Natural killer cell (primary cell): ENCODE results near the gene PLAAT3. TPM values are rescaled to one million over a fixed set of nuclear protein-coding genes. Genes with fewer than 3 reads are reported as not detected.
"Not testable (repeated sequence)": the region's sequence is repeated elsewhere in the genome, so short reads cannot be mapped to it uniquely, and the experiment has no call there.

Experiments
- ATAC-seq, 3 donors: fragments of 150-1000 bp in 2 of 3; fragments of 200-7000 bp in 1 of 3; cut with Tn5 transposase; 1 replicate in 1 of 3; 2 replicates in 2 of 3; pipeline ENCODE4 v1.10.0; 2021; ENCODE audit warnings: mild to moderate bottlenecking in 2 of 3, moderate library complexity in 2 of 3
- DNase-seq, 2 donors: peaks; one replicate each; pipeline versions ENCODE4 v3.0.0 to v3.0.0-alpha.2; 2013 to 2021; ENCODE audit warnings: mixed read lengths in 1 of 2
- H3K27ac ChIP-seq: one replicate; pipeline ENCODE4 v1.5.1; 2013; ENCODE audit warnings: mild to moderate bottlenecking, low read length
- H3K27me3 ChIP-seq: one replicate; pipeline ENCODE4 v1.6.1; 2013; ENCODE audit warnings: low read length; ENCODE audit not compliant: control insufficient read depth, insufficient read depth
- H3K36me3 ChIP-seq: one replicate; pipeline ENCODE4 v1.6.1; 2013; ENCODE audit warnings: low read length; ENCODE audit not compliant: control insufficient read depth, insufficient read depth
- H3K4me1 ChIP-seq: one replicate; pipeline ENCODE4 v1.6.1; 2013; ENCODE audit warnings: low read length; ENCODE audit not compliant: control insufficient read depth, insufficient read depth
- H3K4me3 ChIP-seq: one replicate; pipeline ENCODE4 v1.5.1; 2013; ENCODE audit warnings: low read length
- H3K9me3 ChIP-seq: one replicate; pipeline ENCODE4 v1.6.1; 2013; ENCODE audit warnings: low read length; ENCODE audit not compliant: control insufficient read depth, insufficient read depth
- H3K27ac Mint-ChIP-seq, 2 donors: one replicate each; pipeline ENCODE4 v1.8.0; 2022; ENCODE audit warnings: mild to moderate bottlenecking in 2 of 2, mixed read lengths in 2 of 2, moderate library complexity in 1 of 2
- H3K27me3 Mint-ChIP-seq, 2 donors: one replicate each; pipeline ENCODE4 v1.8.0; 2022; ENCODE audit warnings: low read depth in 2 of 2, mixed read lengths in 2 of 2
- H3K36me3 Mint-ChIP-seq: one replicate; pipeline ENCODE4 v1.8.0; 2022; ENCODE audit warnings: mixed read lengths
- H3K4me1 Mint-ChIP-seq, 2 donors: one replicate each; pipeline ENCODE4 v1.8.0; 2022; ENCODE audit warnings: mixed read lengths in 2 of 2
- H3K4me3 Mint-ChIP-seq: one replicate; pipeline ENCODE4 v1.8.0; 2022; ENCODE audit warnings: mild to moderate bottlenecking, moderate library complexity, mixed read lengths
- H3K9me3 Mint-ChIP-seq, 2 donors: one replicate each; pipeline ENCODE4 v1.8.0; 2022; ENCODE audit warnings: mixed read lengths in 2 of 2
- CTCF ChIP-seq: fragments of 200-600 bp; IDR thresholded peaks from one replicate; pipeline ENCODE4 v1.8.0; 2022; ENCODE audit warnings: antibody characterized with exemption
- WGBS: methylation state at CpG from one replicate; pipeline ENCODE4 v1.1.7; 2013; ENCODE audit warnings: missing lambda C conversion rate; ENCODE audit not compliant: insufficient coverage; 5-methylcytosine and 5-hydroxymethylcytosine counted together
- intact Hi-C: fragments of 100-400 bp; cut with micrococcal nuclease; formaldehyde crosslinking; loops from one replicate; pipeline ENCODE4 v1.14.2; 2022
- total RNA-seq, 4 donors: library from RNA; stranded (reverse); fragments of 120-200 nt in 1 of 4; gene quantifications; one replicate each; pipeline versions ENCODE4 v1.2.3 to v1.2.4, GENCODE V29; 2013 to 2022

PLAAT3 gene
- total RNA-seq, 3 donors from 2014 or later (not counting 1 experiment from before 2014, with no cell fraction given), result 32.5 to 34.1 (median 34.1) TPM

DNA sequence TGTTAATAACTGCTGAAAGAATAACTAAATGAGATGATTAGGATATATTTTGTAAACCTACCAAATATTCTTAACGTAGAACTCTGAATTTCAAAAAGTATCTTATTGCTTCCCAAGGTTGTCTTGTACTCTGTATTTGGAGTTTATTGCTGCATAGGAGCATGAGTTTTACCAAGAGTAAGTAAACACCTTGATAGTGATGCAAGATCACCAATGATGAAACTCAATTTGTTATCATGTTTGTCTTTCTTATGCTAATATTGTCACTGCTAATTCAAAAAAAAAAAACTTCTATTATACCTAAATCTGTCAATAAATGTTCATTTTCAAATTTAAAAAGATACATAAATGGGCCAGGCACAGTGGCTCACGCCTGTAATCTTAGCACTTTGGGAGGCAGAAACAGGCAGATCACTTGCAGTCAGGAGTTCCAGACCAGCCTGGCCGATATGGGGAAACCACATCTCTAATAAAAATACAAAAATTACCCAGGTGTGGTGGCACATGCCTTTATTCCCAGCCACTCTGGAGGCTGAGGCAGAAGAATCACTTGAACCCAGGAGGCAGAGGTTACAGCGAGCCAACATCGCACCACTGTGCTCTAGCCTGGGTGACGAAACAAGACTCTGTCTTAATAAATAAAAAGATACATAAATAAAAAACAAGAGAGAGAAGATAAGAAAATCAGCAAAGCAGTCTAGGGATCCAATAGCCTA is 27.6 kb downstream of the PLAAT3 start:
- Mint-ChIP-seq H3K4me3 (no peak overlapping the region), H3K9me3 (peaks cover 0 to 6% of the 10 kb centered on the region in 2 donors), H3K27ac (no peak overlapping the region), H3K36me3 (peaks cover 22% of the 10 kb centered on the region), H3K27me3 (no peaks in the 10 kb centered on the region), H3K4me1 (peaks cover 24 to 29% of the 10 kb centered on the region in 2 donors)
- Histone ChIP-seq H3K27me3 (no peaks in the 10 kb centered on the region), H3K9me3 (peaks cover 6% of the 10 kb centered on the region), H3K36me3 (peaks cover 16% of the 10 kb centered on the region), H3K4me3 (no peak overlapping the region), H3K27ac (no peak overlapping the region), H3K4me1 (peaks cover 13% of the 10 kb centered on the region)
- no peak for TF ChIP-seq CTCF
- WGBS, result 92% methylated on average over 4 of the region's 6 CpGs
- no peak for ATAC-seq
- intact Hi-C loops, result no loop called here
- no peak for DNase-seq

DNA sequence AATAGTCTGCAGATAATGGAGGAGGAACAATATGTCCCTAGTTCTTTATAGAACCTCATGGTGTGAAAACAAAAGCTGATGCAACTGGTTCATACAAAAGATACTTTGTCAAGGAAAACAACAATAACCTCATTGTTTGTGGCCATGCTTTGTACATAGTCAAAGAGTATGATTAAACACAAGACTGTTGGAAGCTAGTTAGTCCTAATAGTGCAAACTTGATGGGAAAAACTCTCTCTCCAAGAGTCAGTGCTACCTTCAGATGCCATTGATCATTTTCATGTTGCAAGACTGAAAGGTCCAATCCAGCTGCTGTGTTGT is 30.9 kb downstream of the PLAAT3 start:
- Mint-ChIP-seq H3K27ac (peak overlapping the region; percentile 89 to 91), H3K4me3 (peak overlapping the region; percentile 29), H3K36me3 (peaks cover 23% of the 10 kb centered on the region), H3K27me3 (no peaks in the 10 kb centered on the region), H3K4me1 (peaks cover 27 to 32% of the 10 kb centered on the region in 2 donors), H3K9me3 (peaks cover 0 to 8% of the 10 kb centered on the region in 2 donors)
- DNase-seq (no peak), ATAC-seq (no peak)
- Histone ChIP-seq H3K36me3 (peaks cover 12% of the 10 kb centered on the region), H3K4me3 (no peak overlapping the region), H3K27ac (peak overlapping the region; percentile 86), H3K4me1 (peaks cover 14% of the 10 kb centered on the region), H3K27me3 (no peaks in the 10 kb centered on the region), H3K9me3 (peaks cover 22% of the 10 kb centered on the region)
- intact Hi-C loops, result loop anchor here (1.0 kb wide), 1 partner anchor 52 kb away; no protein-coding TSS in a partner anchor
- no peak for TF ChIP-seq CTCF

DNA sequence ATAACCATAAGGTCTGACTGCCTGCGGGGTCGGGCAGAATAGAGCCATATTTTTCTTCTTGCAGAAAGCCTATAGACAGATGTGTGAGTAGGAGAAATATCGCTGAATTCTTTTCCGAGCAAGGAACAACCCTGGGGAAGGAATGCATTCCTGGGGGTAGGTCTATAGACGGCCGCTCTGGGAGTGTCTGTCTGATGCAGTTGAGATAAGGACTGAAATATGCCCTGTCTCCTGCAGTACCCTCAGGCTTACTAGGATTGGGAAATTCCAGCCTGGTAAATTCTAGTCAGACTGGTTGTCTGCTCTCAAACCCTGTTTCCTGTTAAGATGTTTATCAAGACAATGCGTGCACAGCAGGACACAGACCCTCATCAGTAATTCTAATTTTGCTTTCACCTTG is 33.0 kb downstream of the PLAAT3 start:
- H3K27ac Mint-ChIP-seq, result peak overlapping the region; percentile 89 to 91

GRCh38 chr11:63578882-63579281 is 35.4 kb downstream of the PLAAT3 start:
- H3K27ac Mint-ChIP-seq, DNase-seq, H3K36me3 ChIP-seq, H3K9me3 Mint-ChIP-seq, H3K4me3 Mint-ChIP-seq, H3K4me3 ChIP-seq, H3K27ac ChIP-seq, ATAC-seq, intact Hi-C loops, H3K27me3 Mint-ChIP-seq, H3K27me3 ChIP-seq: not testable (repeated sequence)
- no CpG with 5 or more reads among the region's 3 CpGs for WGBS
- peaks cover 29% of the 10 kb centered on the region for H3K4me1 ChIP-seq
- H3K36me3 Mint-ChIP-seq, result peaks cover 15% of the 10 kb centered on the region
- H3K4me1 Mint-ChIP-seq, result peaks cover 59 to 61% of the 10 kb centered on the region in 2 donors
- H3K9me3 ChIP-seq, result peaks cover 22% of the 10 kb centered on the region

More for the DNA sequence above, 33.0 kb downstream of the PLAAT3 start:
- DNase-seq, H3K4me3 Mint-ChIP-seq, ATAC-seq, H3K4me3 ChIP-seq, intact Hi-C loops, H3K27me3 Mint-ChIP-seq, H3K36me3 ChIP-seq, H3K9me3 Mint-ChIP-seq, H3K27me3 ChIP-seq, H3K27ac ChIP-seq: not testable (repeated sequence)
- Histone ChIP-seq H3K4me1 (peaks cover 14% of the 10 kb centered on the region), H3K9me3 (peaks cover 22% of the 10 kb centered on the region)
- WGBS, result 85% methylated on average over 7 of the region's 7 CpGs
- peaks cover 38 to 42% of the 10 kb centered on the region in 2 donors for H3K4me1 Mint-ChIP-seq
- peaks cover 15% of the 10 kb centered on the region for H3K36me3 Mint-ChIP-seq
